HG03108 (cell line): ENCODE results near the gene DAB1.

Source experiments
- ATAC-seq: cut with Tn5 transposase; IDR thresholded peaks from one replicate; pipeline ENCODE4 v1.9.1; 2021; ENCODE audit warnings: moderate library complexity; ENCODE audit not compliant: unreplicated experiment

Gene DAB1

DNA sequence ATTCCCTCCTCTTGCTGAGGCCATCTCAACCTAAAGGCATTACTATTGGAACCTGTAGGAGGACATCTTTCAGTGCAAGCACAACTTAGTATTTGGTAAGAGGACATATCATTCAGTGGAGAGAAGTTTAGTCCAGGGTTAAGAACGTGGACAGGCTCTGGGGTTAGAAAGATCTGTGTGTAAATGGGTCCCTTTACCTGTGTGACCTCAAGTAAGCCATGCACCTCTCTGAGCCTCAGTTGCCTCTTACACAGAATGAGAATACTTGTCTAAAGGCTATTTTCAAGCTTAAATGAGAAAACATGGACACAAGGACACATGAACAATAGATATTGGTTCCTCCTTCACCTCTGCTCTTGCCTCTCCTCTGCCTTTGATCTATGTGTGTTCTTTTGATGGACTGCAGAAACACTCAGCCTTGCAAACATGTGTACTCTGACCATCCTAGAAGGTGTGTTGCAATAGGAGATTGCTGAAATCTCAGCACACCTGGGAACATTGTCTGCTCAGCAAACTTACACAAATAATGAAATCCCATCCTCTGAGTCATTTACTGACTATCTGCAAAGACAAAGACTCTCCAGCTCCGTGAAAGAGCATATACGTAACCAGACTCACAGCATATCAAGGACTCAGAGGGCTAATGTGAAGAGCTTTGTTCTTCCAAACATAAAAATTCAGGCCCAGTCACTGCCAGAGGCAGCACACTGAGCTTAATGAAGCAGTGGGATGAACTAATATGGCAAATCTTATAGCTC lies 143.8 kb downstream of the DAB1 start:
- no peak for ATAC-seq

DNA sequence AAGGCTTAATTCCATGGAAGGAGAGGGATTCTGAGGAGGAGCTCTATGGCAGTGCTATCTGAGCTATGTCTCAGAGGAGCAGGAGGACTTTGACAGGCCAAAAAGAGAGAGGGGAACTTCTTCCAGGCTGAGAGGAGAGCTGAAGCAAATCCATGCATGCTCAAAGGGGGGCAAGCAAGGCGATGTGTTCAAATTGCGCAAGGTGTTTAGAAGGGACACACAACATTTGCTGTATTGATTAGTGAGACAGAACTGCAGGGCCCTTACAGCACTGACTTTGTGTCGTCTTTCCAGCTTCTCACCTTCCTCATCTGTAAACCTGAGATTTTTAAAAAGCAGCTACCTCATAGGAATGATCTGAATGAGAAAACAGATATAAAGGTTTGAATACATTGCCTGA lies 145.3 kb downstream of the DAB1 start:
- no peak for ATAC-seq

DNA sequence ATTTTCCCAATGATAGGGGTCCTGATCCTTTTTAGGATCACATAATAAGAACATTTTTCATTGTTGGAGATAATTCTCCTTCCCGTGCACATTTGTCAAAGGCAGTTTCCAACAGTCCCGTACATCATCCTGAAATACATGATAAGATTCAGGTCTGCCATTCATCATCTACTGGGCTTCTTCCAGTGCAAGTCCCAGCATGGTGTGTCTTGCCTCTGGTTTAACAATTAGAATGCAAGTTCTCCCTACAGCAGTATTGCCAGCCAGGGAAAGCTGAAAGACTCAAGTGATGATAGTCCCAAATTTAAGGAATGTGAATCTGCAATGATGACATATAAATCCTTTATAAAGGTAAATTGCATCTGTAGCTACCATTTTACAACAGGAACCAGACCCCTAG lies 146.2 kb downstream of the DAB1 start:
- ATAC-seq: no peak

DNA sequence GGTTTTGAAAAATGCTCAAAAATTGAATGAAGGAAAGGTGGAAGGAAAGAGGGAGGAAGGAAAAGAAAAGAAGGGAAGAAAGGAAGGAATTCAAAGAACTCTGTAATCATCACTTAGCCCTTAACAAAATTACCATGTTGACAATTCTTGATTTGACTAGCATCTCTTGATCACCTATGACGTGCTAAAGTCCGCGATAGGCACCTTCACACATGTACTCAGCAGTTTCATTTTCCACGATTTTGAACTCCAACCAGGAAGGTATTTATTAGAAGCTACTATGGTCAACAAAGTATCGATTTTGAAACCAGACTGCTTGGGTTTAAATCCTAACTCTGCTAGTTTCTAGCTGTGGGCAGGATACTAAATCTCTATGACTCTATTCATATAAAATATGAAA lies 146.9 kb downstream of the DAB1 start:
- no peak for ATAC-seq

DNA sequence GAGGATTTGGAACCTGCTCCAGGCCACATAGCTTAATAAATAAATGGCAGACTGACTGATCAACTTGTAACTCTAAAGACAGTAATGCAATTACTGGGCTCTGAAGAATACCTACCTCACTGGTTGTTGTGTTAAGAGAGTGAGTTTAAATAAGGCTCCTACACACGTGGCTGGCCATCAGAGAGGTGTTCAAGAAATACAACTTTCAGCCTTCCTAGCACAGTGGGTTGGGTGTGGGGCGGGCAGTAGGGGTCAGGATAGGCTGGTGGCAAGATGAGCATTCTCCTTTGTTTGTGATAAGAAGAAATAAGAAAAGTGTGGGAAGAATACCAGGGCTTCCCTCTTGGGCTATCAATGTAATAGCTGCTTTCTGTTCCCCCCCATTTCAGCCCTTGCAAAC lies 151.3 kb downstream of the DAB1 start:
- no peak for ATAC-seq

DNA sequence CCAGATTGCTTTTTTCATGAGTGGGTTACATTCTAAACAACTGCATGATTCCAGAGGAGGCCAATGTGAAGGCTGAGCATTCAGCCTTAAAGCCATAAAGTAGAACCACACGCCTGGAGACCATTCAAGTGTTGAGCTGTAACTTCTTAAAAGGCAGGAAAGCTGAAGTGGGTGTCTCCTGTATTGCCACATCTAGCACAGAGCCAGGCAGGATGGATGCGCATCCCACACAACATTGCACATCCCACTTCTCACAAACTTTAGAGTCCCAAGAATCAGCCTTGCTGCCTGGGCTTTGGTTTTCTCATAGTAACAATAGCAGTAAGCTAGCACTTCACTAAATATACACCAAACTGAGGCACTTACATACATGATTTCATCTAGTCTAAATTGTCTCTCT lies 151.7 kb downstream of the DAB1 start:
- no peak for ATAC-seq

DNA sequence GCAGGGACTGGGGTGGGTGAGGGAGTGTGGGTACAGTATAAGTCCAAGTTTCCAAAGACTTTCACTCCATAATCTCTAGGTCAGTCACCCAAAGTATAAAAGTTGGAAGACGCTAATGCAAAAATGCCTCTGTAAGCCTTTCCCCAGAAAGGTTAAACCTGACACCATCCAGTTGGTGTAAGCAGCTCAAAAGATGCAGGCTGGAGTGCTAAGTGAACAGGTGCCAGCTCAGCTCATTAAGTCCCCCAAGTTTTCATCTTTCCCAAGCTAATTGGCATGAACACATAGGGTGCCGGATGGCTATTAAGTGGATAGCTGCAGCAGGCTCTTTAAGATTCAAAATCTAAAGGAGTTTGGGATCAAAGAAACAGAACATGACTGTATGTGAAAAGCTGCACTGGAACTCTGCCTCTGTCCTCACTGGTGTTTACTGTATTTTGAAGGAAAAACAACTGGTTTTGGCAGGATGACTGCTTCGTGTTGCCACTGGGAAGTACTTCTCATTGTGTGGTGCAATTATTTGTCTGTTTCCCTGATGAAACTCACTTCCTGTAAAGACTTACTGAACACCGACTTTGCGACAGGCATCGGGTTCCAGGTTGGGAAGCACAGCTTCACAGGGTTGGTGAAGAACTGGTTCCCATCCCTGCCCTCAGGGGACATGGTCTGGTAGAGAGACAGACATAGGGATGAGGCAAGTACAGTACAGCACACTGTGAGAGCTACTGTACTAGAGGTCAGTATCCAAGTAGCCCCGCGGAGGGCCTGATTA lies 152.7 kb downstream of the DAB1 start:
- ATAC-seq: no peak

DNA sequence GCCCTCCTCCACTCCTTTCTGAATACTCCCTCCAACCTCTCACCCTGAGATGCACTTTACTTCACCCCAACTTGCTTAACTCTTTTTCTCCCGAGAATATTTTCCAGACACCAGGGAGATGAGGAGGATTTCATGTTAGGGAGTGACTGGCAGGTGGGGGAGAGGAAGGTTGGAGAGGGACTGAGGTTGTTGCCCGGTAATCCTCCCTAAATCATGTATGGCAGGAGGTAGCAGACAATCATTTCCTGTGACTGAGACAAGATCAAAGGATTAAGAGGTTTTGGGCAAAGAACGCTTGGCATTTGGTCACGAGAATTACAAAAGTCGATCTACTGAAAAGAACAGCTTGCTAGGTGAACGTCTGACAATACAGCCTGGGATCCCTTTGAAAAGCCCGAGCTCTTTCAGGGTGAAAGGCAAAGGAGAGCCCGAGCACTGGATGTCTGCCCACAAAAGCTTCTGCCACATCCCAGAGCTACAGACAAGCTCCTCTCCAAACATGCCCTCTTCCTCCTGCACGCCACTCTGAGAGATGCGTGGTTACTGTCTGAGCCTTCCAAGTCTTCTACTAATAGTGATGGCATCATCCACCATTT lies 154.1 kb downstream of the DAB1 start:
- ATAC-seq: no peak

DNA sequence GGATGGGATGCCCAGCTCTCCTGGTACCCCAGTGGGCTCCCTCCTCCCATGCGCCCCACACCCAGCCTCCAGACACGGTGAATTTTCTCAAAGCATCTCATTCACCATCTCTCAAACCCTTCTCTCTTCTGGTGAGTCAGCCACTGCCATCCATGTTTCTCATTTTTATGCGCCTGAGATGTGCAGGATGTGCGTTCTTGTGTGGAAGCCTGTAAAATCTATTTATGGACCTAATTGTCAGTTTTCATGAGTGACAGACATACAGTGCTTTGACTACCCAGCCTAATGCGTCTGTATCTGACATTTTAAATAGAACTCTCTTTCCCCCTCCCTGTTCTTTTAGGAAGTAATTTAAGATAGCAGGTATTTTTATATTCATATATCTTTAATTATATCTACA lies 158.8 kb downstream of the DAB1 start:
- ATAC-seq: no peak

DNA sequence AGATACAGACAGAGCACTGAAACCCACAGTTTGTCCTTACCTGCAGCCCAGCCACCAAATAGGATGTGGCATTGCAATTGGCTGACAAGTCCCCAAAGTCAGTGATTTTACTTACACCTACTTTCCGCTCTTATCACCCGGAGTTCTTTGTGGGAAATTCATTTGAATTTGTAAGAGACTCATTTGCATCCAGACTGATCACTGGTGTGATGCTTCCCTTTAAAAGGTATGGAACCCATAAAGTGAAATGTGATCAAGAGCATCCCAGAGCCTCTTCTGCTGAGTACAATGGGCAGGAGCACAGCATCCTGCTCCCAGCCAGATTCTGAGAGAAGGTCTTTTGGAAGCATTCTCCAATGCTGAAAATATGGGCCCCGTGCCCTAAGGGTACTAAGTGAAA lies 161.4 kb downstream of the DAB1 start:
- ATAC-seq: no peak

DNA sequence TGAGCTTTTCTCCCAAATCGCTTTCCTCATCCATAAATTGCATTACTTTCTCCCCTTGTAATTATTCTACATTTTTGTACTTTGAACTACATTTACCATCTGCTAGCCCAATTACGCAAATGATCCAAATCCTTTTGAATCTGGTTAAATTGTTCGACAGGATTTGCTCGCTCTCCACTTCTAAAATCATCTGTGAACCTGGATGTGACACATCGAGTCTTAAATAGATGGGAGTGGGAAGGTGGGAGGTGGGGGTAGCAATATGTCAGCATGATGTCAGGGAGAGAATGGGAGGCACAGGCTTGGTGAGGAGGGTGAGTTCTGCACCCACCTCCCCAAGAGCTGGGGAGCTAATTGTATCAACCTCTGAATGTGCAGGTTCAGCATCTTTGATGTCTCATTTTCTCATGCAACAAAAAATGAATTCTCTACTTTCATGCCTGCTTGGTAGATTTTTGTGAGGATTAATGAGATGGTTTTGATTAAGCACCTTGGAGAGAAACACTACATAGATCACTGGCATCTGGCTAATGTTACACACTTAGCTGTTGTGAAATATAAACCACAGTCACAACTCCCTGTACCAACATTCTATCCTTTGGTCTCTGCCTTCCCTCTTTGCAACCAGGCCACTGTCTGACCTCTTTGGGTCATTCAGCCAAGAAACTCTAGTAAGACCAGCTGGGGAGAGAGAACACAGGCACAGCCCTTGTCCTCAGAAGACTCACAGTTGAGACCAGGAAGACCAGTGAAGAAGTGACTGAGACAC lies 165.1 kb downstream of the DAB1 start:
- no peak for ATAC-seq

DNA sequence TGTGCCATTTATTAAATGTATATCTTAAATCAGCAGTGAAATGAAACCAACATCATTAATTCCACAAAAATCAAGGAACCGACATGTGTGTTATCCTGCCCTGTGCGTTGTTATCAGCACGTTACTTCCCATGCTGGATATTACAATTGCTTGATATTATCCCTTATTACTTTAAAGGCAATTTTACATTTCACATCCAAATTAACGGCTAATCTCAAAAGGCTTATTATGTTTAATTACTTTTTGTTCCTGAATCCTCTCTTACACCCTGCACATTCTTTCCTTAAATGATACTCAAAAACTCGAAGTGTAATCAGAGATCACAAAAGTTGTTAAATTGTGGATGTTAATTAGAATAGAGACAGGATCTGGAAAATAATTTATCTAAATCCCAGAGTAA lies 167.9 kb downstream of the DAB1 start:
- ATAC-seq: no peak

DNA sequence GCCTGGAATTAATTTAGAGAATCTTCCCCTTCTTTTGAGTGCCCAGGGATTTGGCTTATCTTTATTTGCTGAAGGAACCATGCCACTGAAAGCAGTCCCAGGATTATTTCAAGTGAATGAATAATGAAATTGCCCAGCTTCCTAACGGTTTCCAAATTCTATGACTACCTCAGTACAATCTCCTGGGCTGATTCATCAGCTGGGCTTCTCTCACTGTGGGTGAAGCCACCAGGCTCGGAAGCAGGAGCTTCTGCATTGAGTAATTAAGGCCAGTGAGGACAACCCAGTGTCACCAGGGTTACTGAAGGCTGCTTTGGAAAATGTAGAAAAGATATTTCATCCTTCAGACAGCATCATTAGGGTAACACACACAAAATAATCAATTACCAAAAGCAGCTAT lies 169.8 kb downstream of the DAB1 start:
- ATAC-seq: no peak

DNA sequence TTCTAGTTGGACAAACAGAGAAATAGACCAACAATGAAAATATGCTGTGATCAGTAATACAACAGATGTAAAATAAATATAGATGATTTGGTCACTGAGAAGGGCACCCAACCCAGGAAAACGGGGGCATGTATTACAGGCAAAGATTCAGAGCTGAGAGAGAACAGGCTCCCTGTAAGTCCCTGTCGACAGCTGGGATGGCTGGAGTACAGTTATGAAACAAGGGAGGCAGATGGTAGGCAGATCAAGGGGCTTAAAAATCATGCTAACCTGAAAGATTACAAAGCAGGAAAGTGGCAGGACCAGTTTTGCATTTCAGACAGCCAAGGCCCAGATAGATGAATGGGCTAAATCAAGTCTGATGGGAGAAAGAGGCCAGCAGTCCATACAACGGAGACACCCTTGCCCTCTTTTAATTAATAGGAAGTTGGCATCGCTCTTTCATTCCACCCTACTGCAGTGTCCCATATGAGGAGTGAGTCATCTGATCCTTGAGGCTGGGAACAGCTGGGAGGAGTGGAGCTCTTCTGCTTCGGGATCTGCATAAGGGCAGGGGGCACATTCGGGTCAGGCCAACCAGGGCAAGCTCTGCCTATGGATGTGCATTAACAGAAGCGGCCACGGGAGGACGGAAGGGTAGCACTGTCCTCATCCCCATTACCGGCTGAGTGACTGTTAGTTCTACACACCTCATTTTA lies 171.1 kb downstream of the DAB1 start:
- no peak for ATAC-seq

DNA sequence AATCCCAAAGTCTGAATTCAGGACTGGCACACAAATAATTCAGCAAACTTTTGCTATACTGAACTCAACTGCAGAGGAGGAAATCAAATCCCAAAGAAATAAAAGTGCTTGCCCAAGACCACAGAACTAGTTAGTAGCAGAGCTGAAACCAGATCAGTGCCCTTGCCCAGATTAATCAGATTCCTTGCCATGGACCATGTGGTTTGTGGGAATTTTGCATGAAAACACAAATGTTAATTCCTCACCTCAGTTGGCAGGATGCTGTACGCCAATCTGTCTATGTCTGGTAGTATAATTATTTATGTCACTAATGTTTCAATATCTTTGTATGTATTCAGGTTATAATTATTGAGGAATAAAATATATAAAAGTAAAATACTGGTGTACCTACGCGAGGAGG lies 173.8 kb downstream of the DAB1 start:
- no peak for ATAC-seq

DNA sequence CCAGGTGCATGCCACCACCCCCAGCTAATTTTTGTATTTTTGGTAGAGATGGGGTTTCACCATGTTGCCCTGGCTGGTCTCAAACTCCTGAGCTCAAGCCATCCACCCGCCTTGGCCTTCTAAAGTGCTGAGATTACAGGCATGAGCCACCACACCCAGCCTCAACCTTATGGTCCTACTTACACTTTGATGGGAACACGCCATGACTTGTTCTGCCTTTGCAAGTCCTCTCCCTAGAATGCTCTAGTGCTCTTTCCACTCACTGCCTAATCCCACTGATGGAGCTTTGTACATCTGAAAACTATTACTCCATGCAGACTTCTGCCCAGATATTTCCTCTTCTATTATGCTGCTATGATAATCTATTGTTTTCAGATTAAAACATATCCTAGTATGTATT lies 174.3 kb downstream of the DAB1 start:
- no peak for ATAC-seq

DNA sequence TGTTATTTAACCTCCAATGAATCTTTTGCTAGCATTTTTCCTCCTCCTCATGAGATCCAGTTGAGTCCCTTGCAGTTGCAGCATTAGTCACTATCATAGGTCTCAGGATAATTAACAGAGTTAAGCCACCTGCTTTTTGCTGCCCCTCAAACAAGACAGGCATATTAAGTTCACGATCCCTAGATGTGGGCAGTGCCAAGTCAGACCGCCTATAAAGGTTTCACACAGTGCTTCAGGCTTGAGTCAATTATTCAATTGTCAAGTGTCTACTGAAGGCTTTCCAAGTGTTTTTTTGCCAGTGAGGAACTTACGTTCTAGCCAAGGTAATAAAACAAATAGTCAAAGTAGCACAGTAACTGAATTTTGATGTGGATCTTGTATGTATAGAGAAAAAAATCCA lies 175.0 kb downstream of the DAB1 start:
- no peak for ATAC-seq

DNA sequence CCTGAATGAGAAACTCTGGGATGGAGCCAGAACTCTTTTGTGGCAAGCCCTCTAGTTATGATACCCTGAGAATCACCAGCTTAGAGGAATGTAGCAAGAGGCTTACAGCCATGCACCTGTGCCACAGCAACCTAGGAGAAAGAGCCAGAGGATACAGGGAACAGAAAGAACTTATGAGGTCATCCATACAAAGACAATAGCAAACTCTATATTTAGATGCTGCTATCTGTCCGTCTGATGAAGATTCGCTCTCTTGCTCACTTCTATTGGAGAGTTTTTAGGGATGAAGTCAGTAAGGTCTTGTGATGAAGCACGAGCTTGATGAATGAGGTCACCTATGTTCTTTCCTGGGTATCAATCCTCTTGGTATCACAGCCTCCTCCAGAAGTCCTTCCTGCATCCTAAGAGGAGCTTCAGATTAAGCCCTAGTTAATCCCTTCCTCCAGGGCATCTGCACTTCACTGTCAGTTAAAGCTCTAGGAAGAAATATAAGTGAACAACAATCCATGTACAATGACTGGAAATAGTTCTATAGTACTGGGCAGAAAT lies 185.6 kb downstream of the DAB1 start:
- no peak for ATAC-seq

DNA sequence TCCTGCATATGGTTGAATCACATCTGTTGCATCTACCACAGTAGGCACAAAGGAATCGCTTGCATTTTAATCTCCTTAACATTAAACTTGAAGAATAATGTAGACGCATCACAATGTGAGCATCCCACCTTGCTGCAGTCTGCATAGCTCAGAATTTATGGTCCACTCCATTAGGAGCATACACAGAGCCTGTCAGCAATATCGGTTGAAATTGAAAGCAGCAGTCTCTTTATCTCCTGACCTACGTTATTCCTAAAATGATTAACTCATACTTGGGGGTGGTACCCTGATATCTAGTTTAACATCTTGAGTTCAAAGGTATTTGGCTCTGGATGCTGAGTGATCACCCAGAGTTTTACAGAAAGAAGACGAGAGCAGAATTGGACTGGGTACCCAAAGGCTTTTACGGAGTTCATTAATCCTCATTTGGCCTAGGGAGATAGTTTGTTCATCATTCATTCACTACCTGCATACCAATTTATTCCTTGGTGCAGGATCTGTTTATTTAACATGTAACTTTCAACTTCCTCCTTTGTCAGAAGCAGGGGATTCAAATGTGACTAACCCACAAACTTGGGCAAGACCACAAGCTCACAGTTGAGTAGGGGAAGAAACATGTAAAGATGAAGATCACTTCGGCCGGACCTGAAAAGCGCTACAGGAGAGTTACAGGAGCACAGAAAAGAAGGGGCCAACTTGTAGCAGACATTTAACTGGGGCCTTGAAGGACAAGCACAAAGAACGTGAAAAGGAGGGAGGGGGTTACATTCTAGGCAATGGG lies 187.9 kb downstream of the DAB1 start:
- ATAC-seq: no peak

DNA sequence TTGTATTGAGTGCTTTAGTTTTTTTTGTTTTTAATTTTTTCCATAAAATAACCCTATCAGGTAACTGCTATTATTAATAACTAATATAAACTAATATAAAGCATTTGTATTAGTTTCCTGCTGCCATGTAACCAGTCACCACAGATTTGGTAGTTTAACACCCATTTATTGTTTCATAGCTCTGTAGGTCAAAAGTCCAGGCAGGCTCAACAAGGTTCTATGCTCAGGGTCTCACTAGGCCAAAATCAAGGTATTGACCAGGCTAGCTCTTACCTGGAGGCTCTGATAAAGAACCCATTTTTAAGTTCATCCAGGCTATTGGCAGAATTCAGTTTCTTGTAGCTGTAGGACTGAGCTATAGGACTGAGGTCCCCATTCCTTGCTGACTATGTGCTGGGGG lies 189.4 kb downstream of the DAB1 start:
- ATAC-seq: no peak
